Trophoblast cell (in vitro differentiated cells and primary cell): ENCODE results near the gene SPP1. TPM values are rescaled to one million over a fixed set of nuclear protein-coding genes. Genes with fewer than 3 reads are reported as not detected.

ENCODE experiments used
- DNase-seq, 2 donors: peaks; one replicate each; pipeline ENCODE4 v3.0.0-alpha.2; 2016
- H2AFZ ChIP-seq: 2 replicates; pipeline ENCODE4 v1.6.1; 2013; ENCODE audit warnings: low read length, moderate library complexity, mild to moderate bottlenecking; ENCODE audit not compliant: insufficient read depth, poor library complexity
- H2AK5ac ChIP-seq: 2 replicates; pipeline ENCODE4 v1.6.1; 2013; ENCODE audit warnings: mild to moderate bottlenecking, low read length
- H2BK120ac ChIP-seq: 2 replicates; pipeline ENCODE4 v1.6.1; 2013; ENCODE audit warnings: low read length, mild to moderate bottlenecking, moderate library complexity; ENCODE audit not compliant: insufficient read depth, poor library complexity
- H2BK12ac ChIP-seq: 2 replicates; pipeline ENCODE4 v1.6.1; 2013; ENCODE audit warnings: mild to moderate bottlenecking, low read length, moderate library complexity
- H2BK5ac ChIP-seq: 2 replicates; pipeline ENCODE4 v1.6.1; 2013; ENCODE audit warnings: low read length, low read depth, moderate library complexity, mild to moderate bottlenecking; ENCODE audit not compliant: poor library complexity
- H3K14ac ChIP-seq: 2 replicates; pipeline ENCODE4 v1.6.1; 2013; ENCODE audit warnings: mild to moderate bottlenecking, low read length
- H3K18ac ChIP-seq: 2 replicates; pipeline ENCODE4 v1.6.1; 2013; ENCODE audit warnings: mild to moderate bottlenecking, low read length
- H3K23ac ChIP-seq: 2 replicates; pipeline ENCODE4 v1.6.1; 2013; ENCODE audit warnings: low read length
- H3K27ac ChIP-seq: 2 replicates; pipeline ENCODE4 v1.5.1; 2013; ENCODE audit warnings: low read depth, mild to moderate bottlenecking, inconsistent platforms, low read length, moderate library complexity
- H3K27me3 ChIP-seq: 2 replicates; pipeline ENCODE4 v1.6.1; 2013; ENCODE audit warnings: inconsistent platforms, mild to moderate bottlenecking, low read length, moderate library complexity; ENCODE audit not compliant: insufficient read depth
- H3K36me3 ChIP-seq, 2 experiments: 1 replicate in 1 of 2; 2 replicates in 1 of 2; pipeline ENCODE4 v1.6.1; 2013; ENCODE audit warnings: low read length in 2 of 2, mild to moderate bottlenecking in 2 of 2, moderate library complexity in 1 of 2; ENCODE audit not compliant: insufficient read depth in 2 of 2, control insufficient read depth in 1 of 2
- H3K4ac ChIP-seq: 2 replicates; pipeline ENCODE4 v1.6.1; 2013; ENCODE audit warnings: low read depth, mild to moderate bottlenecking, low read length, moderate library complexity
- H3K4me1 ChIP-seq, 2 experiments: 1 replicate in 1 of 2; 2 replicates in 1 of 2; pipeline ENCODE4 v1.6.1; 2013; ENCODE audit warnings: low read length in 2 of 2, mild to moderate bottlenecking in 2 of 2, moderate library complexity in 1 of 2; ENCODE audit not compliant: insufficient read depth in 2 of 2, control insufficient read depth in 1 of 2
- H3K4me2 ChIP-seq: 2 replicates; pipeline ENCODE4 v1.6.1; 2013; ENCODE audit warnings: inconsistent platforms, mild to moderate bottlenecking, low read length, moderate library complexity
- H3K4me3 ChIP-seq: 2 replicates; pipeline ENCODE4 v1.5.1; 2013; ENCODE audit warnings: mild to moderate bottlenecking, low read depth, low read length, inconsistent platforms
- H3K79me1 ChIP-seq: one replicate; pipeline ENCODE4 v1.6.1; 2013; ENCODE audit warnings: low read length
- H3K79me2 ChIP-seq: 2 replicates; pipeline ENCODE4 v1.6.1; 2013; ENCODE audit warnings: low read length, mild to moderate bottlenecking; ENCODE audit not compliant: control insufficient read depth, insufficient read depth, poor library complexity
- H3K9ac ChIP-seq: 2 replicates; pipeline ENCODE4 v1.6.1; 2013; ENCODE audit warnings: mild to moderate bottlenecking, low read length
- H3K9me3 ChIP-seq: 2 replicates; pipeline ENCODE4 v1.6.1; 2013; ENCODE audit warnings: low read depth, mild to moderate bottlenecking, control low read depth, inconsistent platforms, low read length; ENCODE audit not compliant: insufficient read depth
- H4K12ac ChIP-seq: 2 replicates; pipeline ENCODE4 v1.6.1; 2013; ENCODE audit warnings: low read depth, mild to moderate bottlenecking, low read length, moderate library complexity
- H4K8ac ChIP-seq: 2 replicates; pipeline ENCODE4 v1.6.1; 2013; ENCODE audit warnings: low read depth, mild to moderate bottlenecking, low read length, moderate library complexity
- H4K91ac ChIP-seq: one replicate; pipeline ENCODE4 v1.6.1; 2013; ENCODE audit warnings: low read depth, mild to moderate bottlenecking, low read length, moderate library complexity
- WGBS: extraction: QIAGEN DNeasy Blood & Tissue Kit; methylation state at CpG from one replicate; pipeline ENCODE4 v1.1.7; 2013; ENCODE audit warnings: missing lambda C conversion rate; ENCODE audit not compliant: insufficient read length, insufficient coverage; ENCODE audit errors: extremely low coverage; 5-methylcytosine and 5-hydroxymethylcytosine counted together
- polyA plus RNA-seq: library from polyadenylated mRNA; stranded (reverse); fragments of 200-250 nt; gene quantifications from 2 replicates; pipeline ENCODE4 v1.2.3, GENCODE V29; 2013

Gene SPP1
- polyA plus RNA-seq = 64.3 and 67.0 TPM in 2 replicates

DNA sequence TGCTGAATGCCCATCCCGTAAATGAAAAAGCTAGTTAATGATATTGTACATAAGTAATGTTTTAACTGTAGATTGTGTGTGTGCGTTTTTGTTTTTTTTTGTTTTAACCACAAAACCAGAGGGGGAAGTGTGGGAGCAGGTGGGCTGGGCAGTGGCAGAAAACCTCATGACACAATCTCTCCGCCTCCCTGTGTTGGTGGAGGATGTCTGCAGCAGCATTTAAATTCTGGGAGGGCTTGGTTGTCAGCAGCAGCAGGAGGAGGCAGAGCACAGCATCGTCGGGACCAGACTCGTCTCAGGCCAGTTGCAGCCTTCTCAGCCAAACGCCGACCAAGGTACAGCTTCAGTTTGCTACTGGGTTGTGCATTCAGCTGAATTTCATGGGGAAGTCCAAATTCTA is at the start of gene SPP1:
Gene SPP1 (plus strand): TSS at position 249 of the 400 bp plus-strand sequence. CDS start 1,182 bp downstream, outside the sequence.
- Histone ChIP-seq H4K8ac (no peak within 1 kb of the TSS), H3K18ac (no peak within 1 kb of the TSS), H3K23ac (peak within 1 kb of the TSS; percentile 5), H2BK5ac (no peak within 1 kb of the TSS), H3K27me3 (no peaks in the 10 kb centered on the region), H3K36me3 (no peaks in the 10 kb centered on the region), H4K91ac (no peak within 1 kb of the TSS), H3K79me2 (no peaks in the 10 kb centered on the region), H2AFZ (no peak within 1 kb of the TSS), H3K27ac (no peak within 1 kb of the TSS), H2BK120ac (no peak within 1 kb of the TSS), H4K12ac (no peak within 1 kb of the TSS), H3K4me3 (no peak within 1 kb of the TSS), H3K14ac (no peak within 1 kb of the TSS), H3K79me1 (peaks cover 3% of the 10 kb centered on the region), H3K9me3 (no peaks in the 10 kb centered on the region), H2BK12ac (no peak within 1 kb of the TSS), H3K4ac (no peak within 1 kb of the TSS), H3K9ac (no peak within 1 kb of the TSS), H2AK5ac (no peak within 1 kb of the TSS), H3K4me2 (peak within 1 kb of the TSS; percentile 10), H3K4me1 (no peaks in the 10 kb centered on the region)
- no peak for DNase-seq
- no CpG with 5 or more reads among the region's 8 CpGs for WGBS

DNA sequence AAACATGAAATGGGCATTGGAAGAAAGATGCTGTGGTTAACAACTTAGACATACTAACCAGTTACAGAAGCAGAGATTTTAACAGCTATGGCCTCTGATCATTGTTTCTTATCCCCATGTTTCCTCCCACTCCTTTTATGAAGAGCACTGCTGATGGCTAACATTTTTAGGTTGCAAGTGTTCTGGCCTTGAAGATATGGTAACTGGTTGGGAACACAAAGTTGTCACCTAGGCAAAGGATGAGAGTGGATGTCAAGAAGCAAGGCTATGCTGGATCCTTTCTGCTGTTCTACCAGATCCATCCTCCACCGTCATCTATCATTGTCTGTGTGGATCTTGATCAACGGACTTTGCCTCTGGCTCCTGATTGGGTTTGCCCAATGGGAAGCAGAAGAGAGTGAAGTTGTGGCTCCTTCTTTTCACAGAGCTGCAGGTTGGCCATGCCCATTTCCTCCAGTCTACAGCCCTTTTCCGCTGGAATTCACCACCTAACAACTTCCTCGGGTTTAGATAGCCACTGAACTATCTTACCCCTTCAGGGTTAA is 48.9 kb upstream of the SPP1 start:
- no peak overlapping the region for H2BK12ac ChIP-seq
- H3K14ac ChIP-seq = no peak overlapping the region
- peaks cover 0 to 2% of the 10 kb centered on the region in 2 experiments for H3K4me1 ChIP-seq
- H3K4me3 ChIP-seq = no peak overlapping the region
- no peak overlapping the region for H3K27ac ChIP-seq
- no peak overlapping the region for H2BK120ac ChIP-seq
- H3K27me3 ChIP-seq = no peaks in the 10 kb centered on the region
- H4K8ac ChIP-seq = no peak overlapping the region
- peaks cover 3% of the 10 kb centered on the region for H3K79me1 ChIP-seq
- no peak overlapping the region for H3K18ac ChIP-seq
- H3K4ac ChIP-seq = no peak overlapping the region
- no peak overlapping the region for H2BK5ac ChIP-seq
- H4K12ac ChIP-seq = no peak overlapping the region
- no peaks in the 10 kb centered on the region for H3K79me2 ChIP-seq
- no CpG with 5 or more reads among the region's 4 CpGs for WGBS
- no peak overlapping the region for H3K4me2 ChIP-seq
- no peaks in the 10 kb centered on the region for H3K9me3 ChIP-seq
- no peak overlapping the region for H2AFZ ChIP-seq
- no peak overlapping the region for H2AK5ac ChIP-seq
- H3K36me3 ChIP-seq = no peaks in the 10 kb centered on the region
- H3K9ac ChIP-seq = no peak overlapping the region
- no peak overlapping the region for H3K23ac ChIP-seq
- DNase-seq = no peak
- no peak overlapping the region for H4K91ac ChIP-seq

DNA sequence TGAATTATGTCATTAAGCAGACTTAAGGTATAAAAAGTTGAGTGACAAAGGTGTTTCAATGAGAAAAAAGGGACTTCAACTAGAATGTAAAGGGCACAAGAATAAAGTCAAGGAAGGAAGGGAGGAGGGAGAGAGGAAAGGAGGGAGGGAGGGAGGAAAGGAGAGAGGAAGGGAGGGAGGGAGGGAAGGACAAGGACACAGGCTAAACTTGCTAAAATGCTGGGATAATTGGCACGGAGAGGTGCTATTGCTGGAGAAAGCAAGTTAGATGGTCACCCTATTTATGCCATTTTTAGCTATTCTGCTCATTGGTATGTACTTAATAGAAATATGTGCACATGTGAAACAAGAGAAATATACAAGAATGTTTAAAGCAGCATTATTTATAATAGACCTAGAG is 44.9 kb upstream of the SPP1 start:
- Histone ChIP-seq H4K12ac (no peak overlapping the region), H3K36me3 (no peaks in the 10 kb centered on the region), H4K8ac (no peak overlapping the region), H3K9ac (no peak overlapping the region), H3K23ac (no peak overlapping the region), H3K4me3 (no peak overlapping the region), H3K9me3 (no peaks in the 10 kb centered on the region), H2BK120ac (no peak overlapping the region), H3K4ac (no peak overlapping the region), H3K18ac (no peak overlapping the region), H2AK5ac (no peak overlapping the region), H3K79me1 (no peaks in the 10 kb centered on the region), H2AFZ (no peak overlapping the region), H3K14ac (no peak overlapping the region), H4K91ac (no peak overlapping the region), H3K4me2 (no peak overlapping the region), H3K4me1 (no peaks in the 10 kb centered on the region), H3K27ac (no peak overlapping the region), H3K79me2 (no peaks in the 10 kb centered on the region), H2BK5ac (no peak overlapping the region), H2BK12ac (no peak overlapping the region), H3K27me3 (no peaks in the 10 kb centered on the region)
- no peak for DNase-seq
- no CpG with 5 or more reads among the region's 1 CpG for WGBS

DNA sequence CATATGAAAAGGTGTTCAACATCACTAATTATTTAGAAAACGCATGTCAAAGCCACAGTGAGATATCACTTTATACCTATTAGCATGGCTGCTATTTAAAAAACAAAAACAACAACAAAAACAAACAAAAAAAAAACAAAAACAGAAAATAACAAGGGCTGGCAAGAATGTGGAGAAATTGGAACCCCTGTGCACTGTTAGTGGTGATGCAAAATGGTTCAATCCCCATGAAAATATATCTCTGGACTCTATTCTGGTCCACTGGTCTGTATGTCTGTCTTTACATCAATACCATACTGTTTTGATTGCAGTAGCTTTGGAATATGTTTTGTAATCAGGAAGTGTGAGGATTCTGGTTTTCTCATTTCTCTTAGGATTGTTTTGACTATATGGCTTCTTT is 43.6 kb upstream of the SPP1 start:
- Histone ChIP-seq H3K27ac (no peak overlapping the region), H3K4ac (no peak overlapping the region), H3K27me3 (no peaks in the 10 kb centered on the region), H3K79me2 (no peaks in the 10 kb centered on the region), H3K4me3 (no peak overlapping the region), H4K8ac (no peak overlapping the region), H4K91ac (no peak overlapping the region), H3K4me1 (no peaks in the 10 kb centered on the region), H3K79me1 (no peaks in the 10 kb centered on the region), H3K23ac (no peak overlapping the region), H3K9me3 (no peaks in the 10 kb centered on the region), H3K9ac (no peak overlapping the region), H2AK5ac (no peak overlapping the region), H4K12ac (no peak overlapping the region), H2AFZ (no peak overlapping the region), H2BK5ac (no peak overlapping the region), H3K36me3 (no peaks in the 10 kb centered on the region), H2BK120ac (no peak overlapping the region), H3K4me2 (no peak overlapping the region), H3K18ac (no peak overlapping the region), H2BK12ac (no peak overlapping the region), H3K14ac (no peak overlapping the region)
- no peak for DNase-seq
- no CpG with 5 or more reads among the region's 1 CpG for WGBS
